Activated CD4-positive, alpha-beta T cell treated with anti-CD3 and anti-CD28 coated beads, Interleukin-2, amount 50 U/mL, for 24 hours (primary cell): ENCODE results near the gene BTN1A1.

Experiments
- DNase-seq, 2 donors: peaks; one replicate each; pipeline ENCODE4 v3.0.0-alpha.2; 2020; ENCODE audit warnings: low read depth in 1 of 2, low spot score in 1 of 2

Gene BTN1A1

GRCh38 chr6:26556263-26557070 is 56.4 kb downstream of the BTN1A1 start:
- no peak for DNase-seq
